WTC11 (cell line): ENCODE results near the gene ARL4C. TPM values are rescaled to one million over a fixed set of nuclear protein-coding genes. Genes with fewer than 3 reads are reported as not detected.
A peak's percentile ranks its signal among the peaks of the same experiment; 100 is the strongest.

Source experiments
- ATAC-seq: fragments of 200-7000 bp; cut with Tn5 transposase; 2 replicates; pipeline ENCODE4 v1.10.0; 2021; ENCODE audit warnings: mild to moderate bottlenecking, moderate library complexity
- CTCF ChIA-PET: fragments of 300-600 bp; sonication (Branson Sonifier 250); formaldehyde crosslinking; loops from one replicate; lab custom pipeline; 2021; ENCODE audit warnings: antibody characterized with exemption; lab: Charles Lee
- POLR2A ChIA-PET: fragments of 350-600 bp; sonication (Branson Sonifier 250); formaldehyde crosslinking; loops from one replicate; lab custom pipeline; 2021; ENCODE audit warnings: antibody characterized with exemption; lab: Charles Lee
- DNase-seq: peaks from one replicate; pipeline ENCODE4 v3.0.0; 2021; ENCODE audit warnings: low spot score
- H3K27ac Mint-ChIP-seq: 2 replicates; pipeline ENCODE4 v1.8.0; 2021; ENCODE audit warnings: mixed read lengths
- H3K27me3 Mint-ChIP-seq: 2 replicates; pipeline ENCODE4 v1.8.0; 2021; ENCODE audit warnings: low read depth, mild to moderate bottlenecking, moderate library complexity, mixed read lengths
- H3K36me3 Mint-ChIP-seq: 2 replicates; pipeline ENCODE4 v1.8.0; 2021; ENCODE audit warnings: mixed read lengths
- H3K4me1 Mint-ChIP-seq: 2 replicates; pipeline ENCODE4 v1.8.0; 2022; ENCODE audit warnings: mixed read lengths
- H3K4me3 Mint-ChIP-seq: 2 replicates; pipeline ENCODE4 v1.8.0; 2021; ENCODE audit warnings: mild to moderate bottlenecking, moderate library complexity, mixed read lengths
- H3K9me3 Mint-ChIP-seq: 2 replicates; pipeline ENCODE4 v1.8.0; 2021; ENCODE audit warnings: mixed read lengths
- ARID4B ChIP-seq: sonication (generic); formaldehyde crosslinking; IDR thresholded peaks from 2 replicates; pipeline ENCODE4 v1.8.0; 2023; ENCODE audit warnings: missing genetic modification reagents, mild to moderate bottlenecking, borderline replicate concordance
- ATF3 ChIP-seq: sonication (generic); formaldehyde crosslinking; conservative IDR thresholded peaks from 2 replicates; pipeline ENCODE4 v1.8.1; 2022; ENCODE audit warnings: mild to moderate bottlenecking, missing genetic modification reagents
- FOXJ3 ChIP-seq: sonication (generic); formaldehyde crosslinking; IDR thresholded peaks from 2 replicates; pipeline ENCODE4 v1.9.0; 2021; ENCODE audit warnings: missing genetic modification reagents, mild to moderate bottlenecking, borderline replicate concordance
- GRHL2 ChIP-seq: fragments of 250-450 bp; sonication (Bioruptor Pico); IDR thresholded peaks from 2 replicates; pipeline ENCODE4 v1.8.0; 2022; ENCODE audit warnings: mild to moderate bottlenecking, moderate library complexity; ENCODE audit not compliant: insufficient replicate concordance, severe bottlenecking
- GTF2I ChIP-seq: fragments of 250-450 bp; sonication (Bioruptor Pico); conservative IDR thresholded peaks from 2 replicates; pipeline ENCODE4 v1.4.0; 2021; ENCODE audit warnings: mild to moderate bottlenecking
- MLX ChIP-seq: sonication (generic); formaldehyde crosslinking; IDR thresholded peaks from 2 replicates; pipeline ENCODE4 v1.8.1; 2023; ENCODE audit warnings: mild to moderate bottlenecking, missing genetic modification reagents, moderate library complexity
- NR2C2 ChIP-seq: sonication (generic); formaldehyde crosslinking; IDR thresholded peaks from 2 replicates; pipeline ENCODE4 v1.8.0; 2022; ENCODE audit warnings: mild to moderate bottlenecking, missing genetic modification reagents
- ZNF317 ChIP-seq: sonication (generic); formaldehyde crosslinking; IDR thresholded peaks from 2 replicates; pipeline ENCODE4 v1.8.1; 2023; ENCODE audit warnings: low read depth, mild to moderate bottlenecking, moderate library complexity, missing genetic modification reagents, borderline replicate concordance
- ZNF425 ChIP-seq: fragments of 250-450 bp; sonication (Bioruptor Pico); conservative IDR thresholded peaks from 2 replicates; pipeline ENCODE4 v1.9.0; 2021; ENCODE audit warnings: mild to moderate bottlenecking
- ZNF532 ChIP-seq: fragments of 250-450 bp; sonication (Bioruptor Pico); IDR thresholded peaks from 2 replicates; pipeline ENCODE4 v1.9.0; 2021; ENCODE audit warnings: mild to moderate bottlenecking, borderline replicate concordance
- total RNA-seq: library from RNA; stranded (reverse); gene quantifications from 3 replicates; pipeline ENCODE4 v1.2.3, GENCODE V29; 2021

Gene ARL4C
- total RNA-seq, 1 experiment from 2014 or later, result 10.6 TPM

GRCh38 chr2:234483568-234484251 lies 13.2 kb downstream of the ARL4C start:
- H3K36me3 Mint-ChIP-seq, result no peaks in the 10 kb centered on the region
- no peak overlapping the region for H3K4me3 Mint-ChIP-seq
- POLR2A ChIA-PET, result no interaction called here
- ATAC-seq (peak; percentile 64), DNase-seq (peak; percentile 17)
- CTCF ChIA-PET, result no interaction called here
- H3K4me1 Mint-ChIP-seq, result peaks cover 4% of the 10 kb centered on the region
- H3K9me3 Mint-ChIP-seq, result peaks cover 6% of the 10 kb centered on the region; the same call in 1 of the 2 replicates
- no peak overlapping the region for H3K27ac Mint-ChIP-seq
- no peaks in the 10 kb centered on the region for H3K27me3 Mint-ChIP-seq
- TF ChIP-seq ZNF532 (no peak), FOXJ3 (CRISPR knock-in tag) (no peak), ZNF317 (CRISPR knock-in tag) (no peak), NR2C2 (CRISPR knock-in tag) (no peak), GRHL2 (CRISPR knock-in tag) (no peak), ZNF425 (CRISPR knock-in tag) (no peak), MLX (CRISPR knock-in tag) (no peak), ARID4B (CRISPR knock-in tag) (no peak), ATF3 (CRISPR knock-in tag) (no peak)

GRCh38 chr2:234481301-234481700 lies 15.6 kb downstream of the ARL4C start:
- no peak overlapping the region for H3K27ac Mint-ChIP-seq
- H3K4me3 Mint-ChIP-seq, result no peak overlapping the region
- DNase-seq (no peak), ATAC-seq (no peak)
- no peak for TF ChIP-seq GTF2I (CRISPR knock-in tag)
- POLR2A ChIA-PET, result no interaction called here
- no peaks in the 10 kb centered on the region for H3K36me3 Mint-ChIP-seq
- H3K27me3 Mint-ChIP-seq, result no peaks in the 10 kb centered on the region
- peaks cover 6% of the 10 kb centered on the region; the same call in 1 of the 2 replicates for H3K9me3 Mint-ChIP-seq
- CTCF ChIA-PET, result no interaction called here
- H3K4me1 Mint-ChIP-seq, result no peaks in the 10 kb centered on the region
